HCT116 (cell line): ENCODE results near the gene CDON.

ENCODE experiments used
- CEBPB ChIP-seq: IDR thresholded peaks from 2 replicates; pipeline ENCODE4 v1.6.1; 2012; ENCODE audit warnings: low read depth
- EZH2 ChIP-seq: fragments of 200-600 bp; sonication (generic); IDR thresholded peaks from 2 replicates; pipeline ENCODE4 v1.6.1; 2017; ENCODE audit warnings: antibody characterized with exemption, mixed run types
- POLR2A ChIP-seq: IDR thresholded peaks from 2 replicates; pipeline ENCODE4 v1.7.0; 2011; ENCODE audit warnings: borderline replicate concordance; ENCODE audit not compliant: insufficient read depth, insufficient read length; ENCODE audit errors: extremely low read depth
- POLR2AphosphoS5 ChIP-seq: IDR thresholded peaks from 2 replicates; pipeline ENCODE4 v1.6.1; 2011; ENCODE audit warnings: mild to moderate bottlenecking, low read depth, low read length, moderate library complexity
- RAD21 ChIP-seq: IDR thresholded peaks from 2 replicates; pipeline ENCODE4 v1.6.1; 2012; ENCODE audit warnings: low read depth, mild to moderate bottlenecking
- REST ChIP-seq: IDR thresholded peaks from 2 replicates; pipeline ENCODE4 v1.6.1; 2012; ENCODE audit warnings: low read depth
- SP1 ChIP-seq: IDR thresholded peaks from 2 replicates; pipeline ENCODE4 v1.6.1; 2012; ENCODE audit warnings: low read depth
- TCF7L2 ChIP-seq: IDR thresholded peaks from 2 replicates; pipeline ENCODE4 v1.7.0; 2011; ENCODE audit warnings: borderline replicate concordance, inconsistent platforms; ENCODE audit not compliant: insufficient read depth, insufficient read length; ENCODE audit errors: extremely low read depth
- YY1 ChIP-seq: IDR thresholded peaks from 2 replicates; pipeline ENCODE4 v1.6.1; 2011; ENCODE audit warnings: low read length, low read depth, moderate library complexity, mild to moderate bottlenecking; ENCODE audit not compliant: insufficient replicate concordance; ENCODE audit errors: extremely low read depth
- TF ChIP-seq, protein P1 (sequence below): IDR thresholded peaks from 2 replicates; pipeline ENCODE4 v1.6.1; 2011; ENCODE audit warnings: mild to moderate bottlenecking, low read length, moderate library complexity; ENCODE audit not compliant: insufficient replicate concordance; ENCODE audit errors: extremely low read depth
- TF ChIP-seq, protein P2 (sequence below), 3 experiments: fragments of 200-600 bp in 1 of 3; sonication (generic) in 1 of 3; IDR thresholded peaks in 2 of 3; conservative IDR thresholded peaks in 1 of 3; 2 replicates each; pipeline ENCODE4 v1.5.1; 2012 to 2017; ENCODE audit warnings: low read depth in 2 of 3, low read length in 2 of 3, antibody characterized with exemption in 1 of 3, borderline replicate concordance in 1 of 3, control low read depth in 1 of 3, mild to moderate bottlenecking in 1 of 3, mixed read lengths in 1 of 3, mixed run types in 1 of 3, moderate library complexity in 1 of 3; ENCODE audit not compliant: insufficient read depth in 1 of 3

DNA sequence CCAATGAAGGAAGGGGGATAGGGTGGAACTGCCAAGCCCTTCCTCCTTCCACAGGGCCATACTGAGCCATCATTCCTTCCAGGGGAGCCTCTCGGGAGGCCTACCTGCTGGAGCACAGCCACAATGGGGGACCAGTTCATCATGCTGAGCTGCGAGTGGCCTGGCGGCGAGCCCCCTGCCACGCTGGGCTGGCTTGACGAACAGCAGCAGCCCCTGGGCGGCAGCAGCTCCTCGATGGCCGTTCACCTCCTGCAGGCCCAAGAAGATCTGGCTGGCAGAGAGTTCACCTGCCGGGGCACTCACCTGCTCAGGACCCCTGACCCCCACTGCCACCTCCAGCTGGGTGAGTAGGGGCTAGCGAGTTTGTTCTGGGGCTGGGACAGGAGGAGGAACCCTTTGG, 110.9 kb downstream of the CDON start:
- TF ChIP-seq, protein P1, sequence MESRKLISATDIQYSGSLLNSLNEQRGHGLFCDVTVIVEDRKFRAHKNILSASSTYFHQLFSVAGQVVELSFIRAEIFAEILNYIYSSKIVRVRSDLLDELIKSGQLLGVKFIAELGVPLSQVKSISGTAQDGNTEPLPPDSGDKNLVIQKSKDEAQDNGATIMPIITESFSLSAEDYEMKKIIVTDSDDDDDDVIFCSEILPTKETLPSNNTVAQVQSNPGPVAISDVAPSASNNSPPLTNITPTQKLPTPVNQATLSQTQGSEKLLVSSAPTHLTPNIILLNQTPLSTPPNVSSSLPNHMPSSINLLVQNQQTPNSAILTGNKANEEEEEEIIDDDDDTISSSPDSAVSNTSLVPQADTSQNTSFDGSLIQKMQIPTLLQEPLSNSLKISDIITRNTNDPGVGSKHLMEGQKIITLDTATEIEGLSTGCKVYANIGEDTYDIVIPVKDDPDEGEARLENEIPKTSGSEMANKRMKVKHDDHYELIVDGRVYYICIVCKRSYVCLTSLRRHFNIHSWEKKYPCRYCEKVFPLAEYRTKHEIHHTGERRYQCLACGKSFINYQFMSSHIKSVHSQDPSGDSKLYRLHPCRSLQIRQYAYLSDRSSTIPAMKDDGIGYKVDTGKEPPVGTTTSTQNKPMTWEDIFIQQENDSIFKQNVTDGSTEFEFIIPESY: no peak
- TF ChIP-seq EZH2 (no peak), POLR2A (no peak), POLR2AphosphoS5 (no peak), SP1 (no peak), TCF7L2 (no peak), RAD21 (no peak), REST (no peak), CEBPB (no peak), YY1 (no peak)
- TF ChIP-seq, protein P2, sequence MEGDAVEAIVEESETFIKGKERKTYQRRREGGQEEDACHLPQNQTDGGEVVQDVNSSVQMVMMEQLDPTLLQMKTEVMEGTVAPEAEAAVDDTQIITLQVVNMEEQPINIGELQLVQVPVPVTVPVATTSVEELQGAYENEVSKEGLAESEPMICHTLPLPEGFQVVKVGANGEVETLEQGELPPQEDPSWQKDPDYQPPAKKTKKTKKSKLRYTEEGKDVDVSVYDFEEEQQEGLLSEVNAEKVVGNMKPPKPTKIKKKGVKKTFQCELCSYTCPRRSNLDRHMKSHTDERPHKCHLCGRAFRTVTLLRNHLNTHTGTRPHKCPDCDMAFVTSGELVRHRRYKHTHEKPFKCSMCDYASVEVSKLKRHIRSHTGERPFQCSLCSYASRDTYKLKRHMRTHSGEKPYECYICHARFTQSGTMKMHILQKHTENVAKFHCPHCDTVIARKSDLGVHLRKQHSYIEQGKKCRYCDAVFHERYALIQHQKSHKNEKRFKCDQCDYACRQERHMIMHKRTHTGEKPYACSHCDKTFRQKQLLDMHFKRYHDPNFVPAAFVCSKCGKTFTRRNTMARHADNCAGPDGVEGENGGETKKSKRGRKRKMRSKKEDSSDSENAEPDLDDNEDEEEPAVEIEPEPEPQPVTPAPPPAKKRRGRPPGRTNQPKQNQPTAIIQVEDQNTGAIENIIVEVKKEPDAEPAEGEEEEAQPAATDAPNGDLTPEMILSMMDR (IDR thresholded peaks at IDR 0.05 in 2 of 3, conservative IDR thresholded peaks at IDR 0.05 in 1 of 3; ENCODE audit: borderline replicate concordance in 1 of 3, insufficient read depth in 1 of 3, low read depth in 2 of 3, low read length in 2 of 3): no peak
